22Rv1 (cell line): ENCODE data around the gene KRTDAP.

Experiments used
- CTCF ChIP-seq: fragments of 450-650 bp; IDR thresholded peaks from 2 replicates; pipeline ENCODE4 v1.5.1; 2017; ENCODE audit warnings: mild to moderate bottlenecking
- ZFX ChIP-seq: fragments of 450-650 bp; IDR thresholded peaks from 2 replicates; pipeline ENCODE4 v1.6.1; 2017; ENCODE audit warnings: antibody characterized with exemption, borderline replicate concordance

- peak; percentile 94 for TF ChIP-seq CTCF
- no peak for TF ChIP-seq ZFX
Measured at GRCh38 chr19:35495107-35496064, 5.1 kb upstream of the KRTDAP start.
